ENCODE measurements around the gene ME3.

ME3 gene

GRCh38 chr11:86403458-86403857 is 269.0 kb downstream of the ME3 start:
- Mint-ChIP-seq H3K9me3 (no peaks in the 10 kb centered on the region), H3K27ac (no peak overlapping the region), H3K4me3 (no peak overlapping the region), H3K36me3 (ENCODE audit: insufficient read depth) (no peaks in the 10 kb centered on the region), H3K27me3 (no peaks in the 10 kb centered on the region), H3K4me1 (ENCODE audit: low read depth in 2 of 2) (no peaks in the 10 kb centered on the region)
- DNase-seq (no peak), ATAC-seq (replicated peaks) (no peak)

- no peaks in the 10 kb centered on the region for H3K36me3 Mint-ChIP-seq (ENCODE audit: insufficient read depth)
- no peaks in the 10 kb centered on the region for H3K4me1 Mint-ChIP-seq (ENCODE audit: low read depth in 2 of 2)
- no peak overlapping the region for H3K27ac Mint-ChIP-seq
- no peak overlapping the region for H3K4me3 Mint-ChIP-seq
- ATAC-seq (replicated peaks) (no peak), DNase-seq (no peak)
- no peaks in the 10 kb centered on the region for H3K27me3 Mint-ChIP-seq
- no peaks in the 10 kb centered on the region for H3K9me3 Mint-ChIP-seq
Measured at GRCh38 chr11:86398106-86398505, 274.3 kb downstream of the ME3 start.

GRCh38 chr11:86397351-86397750 is 275.1 kb downstream of the ME3 start:
- H3K9me3 Mint-ChIP-seq = no peaks in the 10 kb centered on the region
- H3K4me3 Mint-ChIP-seq = no peak overlapping the region
- ATAC-seq (replicated peaks) = no peak
- no peaks in the 10 kb centered on the region for H3K36me3 Mint-ChIP-seq (ENCODE audit: insufficient read depth)
- H3K27ac Mint-ChIP-seq = no peak overlapping the region
- H3K27me3 Mint-ChIP-seq = no peaks in the 10 kb centered on the region
- no peak for DNase-seq
- H3K4me1 Mint-ChIP-seq (ENCODE audit: low read depth in 2 of 2) = no peaks in the 10 kb centered on the region

- Mint-ChIP-seq H3K9me3 (no peaks in the 10 kb centered on the region), H3K27me3 (no peaks in the 10 kb centered on the region), H3K4me3 (no peak overlapping the region), H3K36me3 (ENCODE audit: insufficient read depth) (no peaks in the 10 kb centered on the region), H3K4me1 (ENCODE audit: low read depth in 2 of 2) (no peaks in the 10 kb centered on the region), H3K27ac (no peak overlapping the region)
- ATAC-seq (replicated peaks) = no peak
- DNase-seq = no peak
Measured at GRCh38 chr11:86396396-86396795, 276.0 kb downstream of the ME3 start.

GRCh38 chr11:86395061-86395551 is 277.3 kb downstream of the ME3 start:
- no peaks in the 10 kb centered on the region for H3K27me3 Mint-ChIP-seq
- no peaks in the 10 kb centered on the region for H3K9me3 Mint-ChIP-seq
- no peak overlapping the region for H3K4me3 Mint-ChIP-seq
- peak overlapping the region in 1 of 2 donors; percentile 60 for H3K27ac Mint-ChIP-seq
- ATAC-seq (replicated peaks) = no peak
- no peak for DNase-seq
- H3K36me3 Mint-ChIP-seq (ENCODE audit: insufficient read depth) = no peaks in the 10 kb centered on the region
- no peaks in the 10 kb centered on the region for H3K4me1 Mint-ChIP-seq (ENCODE audit: low read depth in 2 of 2)
